GM21529 (cell line): ENCODE data around the gene WDR72.
"Not testable (repeated sequence)": the region's sequence is repeated elsewhere in the genome, so short reads cannot be mapped to it uniquely, and the experiment has no call there.

Source experiments
- ATAC-seq: cut with Tn5 transposase; IDR thresholded peaks from one replicate; pipeline ENCODE4 v1.9.1; 2021; ENCODE audit not compliant: unreplicated experiment

WDR72 gene

GRCh38 chr15:53540626-53541300 lies 218.7 kb downstream of the WDR72 start:
- ATAC-seq = not testable (repeated sequence)

DNA sequence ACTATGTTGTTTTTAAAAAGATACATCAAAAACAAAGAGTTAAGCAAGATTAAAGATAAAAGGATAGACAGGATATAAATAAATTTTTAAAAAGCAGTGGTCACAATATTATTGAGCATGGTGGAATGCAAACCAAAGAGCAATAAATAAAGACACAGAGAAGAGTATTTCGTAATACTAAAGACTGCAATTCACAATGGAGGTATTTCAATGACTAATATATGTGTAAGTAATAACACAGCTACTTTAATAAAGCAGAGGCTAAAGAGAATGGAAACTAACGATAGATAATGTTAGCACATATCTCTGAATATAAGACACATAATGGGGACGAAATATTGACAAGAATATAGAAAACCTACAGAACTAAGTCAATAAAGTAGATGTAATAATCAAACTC lies 219.6 kb downstream of the WDR72 start:
- ATAC-seq = no peak

DNA sequence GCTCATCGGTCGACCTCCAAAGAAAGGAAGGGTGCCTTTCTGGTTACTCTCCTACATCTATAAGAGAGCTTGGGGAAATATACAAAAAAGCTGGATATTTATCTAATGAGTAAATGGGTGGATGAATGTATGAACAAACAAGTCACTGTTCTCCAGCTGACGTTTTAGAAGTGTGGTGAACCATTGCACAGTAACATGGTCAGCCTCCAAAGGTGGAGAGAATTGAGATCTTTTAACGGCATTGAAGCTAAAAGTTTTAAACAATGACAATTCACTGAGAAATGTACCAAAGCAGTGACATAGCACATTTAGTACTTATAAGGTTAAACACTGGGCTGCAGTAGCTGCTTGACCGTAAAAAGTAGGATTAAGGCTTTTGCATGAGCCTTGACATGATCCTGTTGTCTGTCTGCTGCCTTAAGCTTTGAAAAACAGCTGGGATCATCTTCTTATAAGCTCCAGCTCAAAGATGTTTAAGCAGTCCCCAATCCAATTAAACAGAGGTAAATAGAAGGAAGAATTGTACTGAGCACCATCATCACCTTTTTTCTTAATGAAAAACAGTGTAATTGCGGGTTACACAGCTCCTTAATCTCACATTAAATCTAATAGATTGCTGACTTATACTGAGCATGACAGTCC lies 222.9 kb downstream of the WDR72 start:
- ATAC-seq = no peak

DNA sequence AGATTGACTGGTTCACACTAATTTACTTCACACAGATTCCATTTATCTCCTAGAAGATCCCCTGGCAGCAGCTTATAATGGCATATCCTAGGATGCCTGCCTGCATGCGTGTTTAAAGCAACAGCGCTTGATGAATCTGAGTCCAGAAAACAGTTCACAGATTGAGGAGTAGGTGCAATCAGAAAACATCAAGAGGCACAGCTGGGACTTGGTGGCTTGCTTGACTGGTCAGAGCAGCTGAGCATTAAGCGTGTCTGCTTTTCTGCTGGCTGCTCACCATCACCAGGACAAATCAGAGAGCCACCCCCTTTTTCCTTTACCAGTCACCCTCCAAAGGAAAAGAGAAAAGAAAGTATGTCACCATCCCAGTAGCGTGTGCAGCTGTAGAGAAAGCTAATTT lies 223.6 kb downstream of the WDR72 start:
- ATAC-seq = no peak

DNA sequence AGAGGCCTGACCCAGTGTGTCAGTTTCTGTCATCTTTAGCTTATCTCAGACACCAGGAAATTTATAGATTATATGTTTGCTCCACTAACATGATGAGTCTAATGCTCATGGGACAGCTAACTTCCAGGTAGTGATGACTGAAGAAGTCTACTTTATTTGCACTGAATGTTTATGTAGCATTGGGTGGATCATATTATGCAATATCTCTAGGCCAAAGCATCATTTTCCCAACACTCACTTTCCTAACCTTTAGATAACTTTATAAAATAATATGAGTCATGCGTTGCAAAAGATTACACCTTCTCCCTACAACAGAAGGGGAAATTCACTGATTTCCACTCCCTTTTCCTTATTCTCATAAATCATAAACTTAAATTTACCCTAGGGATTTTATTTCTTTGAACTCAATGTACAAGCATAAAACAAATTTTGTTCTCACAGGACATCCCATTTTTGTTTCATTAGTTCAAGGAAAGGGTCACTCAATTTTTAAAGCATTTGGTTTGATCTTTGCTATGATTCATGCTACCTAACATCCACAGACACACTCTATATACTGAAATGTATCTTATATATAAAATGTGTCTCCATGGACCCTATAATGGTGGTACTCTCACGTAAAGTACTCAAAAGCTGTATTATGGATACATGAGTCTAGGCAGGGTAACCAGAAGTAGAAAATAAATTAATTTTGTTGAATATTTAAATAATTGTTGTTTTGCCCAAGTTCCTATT lies 225.2 kb downstream of the WDR72 start:
- no peak for ATAC-seq

GRCh38 chr15:53530761-53531160 lies 228.7 kb downstream of the WDR72 start:
- ATAC-seq = no peak

GRCh38 chr15:53527996-53528395 lies 231.5 kb downstream of the WDR72 start:
- no peak for ATAC-seq

- no peak for ATAC-seq
Measured at GRCh38 chr15:53525894-53526293, 233.6 kb downstream of the WDR72 start.

DNA sequence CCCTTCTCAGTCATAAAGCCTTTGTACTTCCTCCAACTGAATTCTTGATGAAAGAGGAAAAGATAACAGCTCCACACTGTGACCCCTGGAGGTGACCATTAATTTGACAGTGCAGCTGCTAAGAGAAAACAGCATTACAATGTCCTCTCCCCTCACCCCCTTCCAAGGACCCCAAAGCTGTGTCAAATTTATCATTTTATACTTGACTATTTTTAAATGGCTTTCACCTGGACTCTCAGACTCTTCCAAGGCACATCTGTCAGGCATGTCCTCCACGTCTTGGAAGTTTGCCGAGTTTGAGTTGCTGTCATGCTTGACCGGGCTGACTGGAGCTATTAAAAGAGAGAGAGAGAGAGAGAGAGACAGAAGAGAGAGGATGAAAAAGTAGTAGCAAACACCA lies 236.5 kb downstream of the WDR72 start:
- ATAC-seq = no peak

GRCh38 chr15:53520996-53521395 lies 238.5 kb downstream of the WDR72 start:
- ATAC-seq = no peak

DNA sequence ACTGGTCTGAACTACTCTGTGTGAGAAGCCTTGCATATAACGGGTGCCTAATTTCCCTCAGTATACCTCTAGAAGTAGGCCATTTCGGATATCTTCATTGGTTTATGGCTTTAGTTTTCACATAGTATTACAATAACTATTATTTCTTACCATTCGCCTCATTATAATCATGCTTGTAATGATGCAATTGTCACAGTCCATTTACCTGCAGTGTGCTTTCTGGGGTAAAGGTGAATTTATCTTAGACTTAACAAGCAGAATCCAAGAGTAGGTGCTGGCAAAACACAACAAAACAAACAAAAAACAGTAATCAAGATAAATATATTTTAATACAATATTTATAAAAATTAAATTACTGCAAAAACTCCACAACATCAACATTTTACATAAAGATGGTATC lies 246.0 kb downstream of the WDR72 start:
- ATAC-seq = no peak

- no peak for ATAC-seq
Measured at GRCh38 chr15:53512029-53512428, 247.4 kb downstream of the WDR72 start.

- ATAC-seq = no peak
Measured at GRCh38 chr15:53511175-53511574, 248.3 kb downstream of the WDR72 start.

- ATAC-seq = no peak
Measured at GRCh38 chr15:53506370-53506769, 253.1 kb downstream of the WDR72 start.

DNA sequence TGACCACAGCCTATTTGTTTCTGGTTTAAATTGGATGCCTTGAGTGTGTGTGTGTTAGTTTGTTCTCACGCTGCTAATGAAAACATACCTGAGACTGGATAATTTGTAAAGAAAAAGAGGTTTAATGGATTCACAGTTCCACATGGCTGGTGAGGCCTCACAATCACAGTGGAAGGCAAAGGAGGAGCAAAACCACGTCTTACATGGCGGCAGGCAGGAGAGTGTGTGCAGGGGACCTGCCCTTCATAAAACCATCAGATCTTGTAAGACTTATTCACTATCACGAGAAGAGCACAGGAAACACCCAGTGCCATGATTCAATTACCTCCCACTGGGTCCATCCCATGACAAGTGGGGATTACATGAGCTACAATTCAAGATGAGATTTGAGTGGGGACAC lies 260.5 kb downstream of the WDR72 start:
- ATAC-seq = no peak

GRCh38 chr15:53490341-53490740 lies 269.1 kb downstream of the WDR72 start:
- ATAC-seq = no peak

DNA sequence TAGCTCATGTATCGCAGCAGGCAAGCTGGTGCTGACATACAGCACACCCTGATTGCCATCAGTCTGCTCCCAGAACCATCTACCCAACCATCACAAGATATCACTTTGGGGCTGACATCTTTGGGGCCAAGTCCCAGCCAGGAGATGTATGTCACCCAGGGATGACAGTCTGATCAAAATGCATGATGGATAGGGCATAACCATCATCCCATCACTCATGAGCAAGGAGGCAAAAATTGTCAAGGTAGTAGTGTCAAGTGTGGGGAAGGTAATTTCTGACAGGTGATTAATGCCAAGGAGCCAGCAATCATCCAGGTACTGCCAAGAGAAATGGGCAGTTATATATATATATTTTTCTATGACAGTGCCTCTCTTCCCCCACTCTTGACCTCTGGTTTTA lies 277.4 kb downstream of the WDR72 start:
- no peak for ATAC-seq

GRCh38 chr15:53477981-53478766 lies 281.3 kb downstream of the WDR72 start:
- no peak for ATAC-seq

GRCh38 chr15:53473886-53474285 lies 285.6 kb downstream of the WDR72 start:
- ATAC-seq = no peak

DNA sequence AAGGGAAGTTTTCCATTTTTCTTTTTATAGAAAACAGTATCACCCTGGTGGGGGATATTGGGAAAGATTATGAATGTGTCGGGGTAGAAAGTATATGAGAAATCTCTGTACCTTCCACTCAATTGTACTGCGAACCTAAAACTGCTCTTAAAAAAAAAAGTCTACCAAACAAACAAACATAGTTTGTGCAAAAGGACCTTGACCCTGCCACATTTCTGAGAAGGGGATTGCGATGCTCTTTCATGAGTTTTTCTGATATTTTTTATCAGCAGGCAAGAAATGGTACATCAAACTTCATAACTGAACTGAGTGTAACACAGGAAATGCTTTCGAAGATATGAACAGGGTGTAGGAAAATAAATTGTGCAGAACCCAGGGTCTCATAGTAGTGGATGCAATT lies 286.0 kb downstream of the WDR72 start:
- ATAC-seq = no peak

GRCh38 chr15:53472883-53473282 lies 286.6 kb downstream of the WDR72 start:
- no peak for ATAC-seq
